Measurements from ENCODE around the gene USP40.

Gene USP40

GRCh38 chr2:233470011-233470687 lies 96.4 kb downstream of the USP40 start:
- Histone ChIP-seq H3K4me2 (ENCODE audit: low read length) (no peak overlapping the region), H3K56ac (ENCODE audit: low read length) (no peak overlapping the region), H3K79me2 (ENCODE audit: control insufficient read depth, insufficient read depth, low read length) (no peaks in the 10 kb centered on the region), H3K23ac (ENCODE audit: low read length) (no peak overlapping the region), H3K27ac (ENCODE audit: low read depth, low read length) (no peak overlapping the region), H3K4ac (ENCODE audit: low read depth, low read length) (no peak overlapping the region), H2BK15ac (replicated peaks; ENCODE audit: low read depth) (no peak overlapping the region), H4K5ac (ENCODE audit: low read length) (no peak overlapping the region), H2BK120ac (ENCODE audit: low read depth, low read length) (no peak overlapping the region), H3K36me3 (ENCODE audit: control insufficient read depth, insufficient read depth, low read length) (no peaks in the 10 kb centered on the region), H3K79me1 (ENCODE audit: low read length) (no peaks in the 10 kb centered on the region), H3K4me1 (ENCODE audit: control insufficient read depth, low read depth, low read length) (no peaks in the 10 kb centered on the region), H3K4me3 (ENCODE audit: low read length) (no peak overlapping the region), H3K9ac (ENCODE audit: low read length) (no peak overlapping the region), H4K8ac (ENCODE audit: low read depth, low read length) (no peak overlapping the region), H2AK5ac (ENCODE audit: low read length) (no peak overlapping the region), H3K18ac (ENCODE audit: low read length) (no peak overlapping the region), H3K27me3 (ENCODE audit: insufficient read depth, low read length, poor library complexity) (no peaks in the 10 kb centered on the region), H2BK5ac (ENCODE audit: low read length) (no peak overlapping the region)
- WGBS (ENCODE audit: extremely low coverage, insufficient coverage, low lambda C conversion rate) = no CpG with 5 or more reads among the region's 20 CpGs
- DNase-seq = no peak

DNA sequence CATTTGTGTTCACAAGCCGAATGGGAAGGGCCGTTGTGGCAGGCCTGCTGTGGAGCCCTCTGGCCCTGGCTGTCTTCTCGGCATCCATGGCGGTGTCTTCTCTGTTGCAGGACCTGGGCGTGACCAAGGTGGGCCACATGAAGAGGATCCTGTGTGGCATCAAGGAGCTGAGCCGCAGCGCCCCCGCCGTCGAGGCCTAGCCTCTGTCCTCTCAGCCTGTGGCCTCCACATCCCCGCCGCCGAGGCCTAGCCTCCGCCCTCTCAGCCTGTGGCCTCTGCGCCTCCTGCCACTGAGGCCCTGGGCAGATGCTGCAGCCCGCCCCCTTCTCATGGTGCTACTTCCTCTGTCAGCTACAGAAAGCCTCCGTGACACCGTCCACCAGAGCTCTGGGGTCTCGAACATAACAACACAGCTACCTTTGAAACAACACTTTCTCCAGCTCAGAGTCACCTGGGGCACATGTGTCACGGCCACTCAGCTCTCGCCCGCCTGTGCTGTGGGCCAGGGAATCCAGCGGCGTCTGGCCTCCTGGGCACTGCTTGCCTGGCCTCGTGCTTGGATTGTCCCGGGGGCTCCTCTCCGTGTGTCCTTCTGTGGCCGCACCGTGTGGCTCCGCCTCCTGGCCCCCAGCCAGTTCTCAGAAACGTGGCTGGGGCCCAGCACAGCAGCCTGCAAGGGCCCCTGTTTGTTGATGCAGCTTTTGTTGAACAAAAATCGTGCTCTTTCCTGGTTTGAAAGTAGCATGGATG lies 97.1 kb downstream of the USP40 start:
- no peak for DNase-seq
- H3K36me3 ChIP-seq (ENCODE audit: control insufficient read depth, insufficient read depth, low read length) = no peaks in the 10 kb centered on the region
- no peak overlapping the region for H2BK15ac ChIP-seq (replicated peaks; ENCODE audit: low read depth)
- H3K4ac ChIP-seq (ENCODE audit: low read depth, low read length) = no peak overlapping the region
- no peak overlapping the region for H4K5ac ChIP-seq (ENCODE audit: low read length)
- no CpG with 5 or more reads among the region's 32 CpGs for WGBS (ENCODE audit: extremely low coverage, insufficient coverage, low lambda C conversion rate)
- H3K4me3 ChIP-seq (ENCODE audit: low read length) = no peak overlapping the region
- no peak overlapping the region for H3K23ac ChIP-seq (ENCODE audit: low read length)
- H2BK5ac ChIP-seq (ENCODE audit: low read length) = no peak overlapping the region
- no peaks in the 10 kb centered on the region for H3K79me1 ChIP-seq (ENCODE audit: low read length)
- no peak overlapping the region for H2BK120ac ChIP-seq (ENCODE audit: low read depth, low read length)
- no peaks in the 10 kb centered on the region for H3K27me3 ChIP-seq (ENCODE audit: insufficient read depth, low read length, poor library complexity)
- H3K79me2 ChIP-seq (ENCODE audit: control insufficient read depth, insufficient read depth, low read length) = no peaks in the 10 kb centered on the region
- no peak overlapping the region for H3K18ac ChIP-seq (ENCODE audit: low read length)
- H3K4me1 ChIP-seq (ENCODE audit: control insufficient read depth, low read depth, low read length) = no peaks in the 10 kb centered on the region
- H3K9ac ChIP-seq (ENCODE audit: low read length) = no peak overlapping the region
- no peak overlapping the region for H2AK5ac ChIP-seq (ENCODE audit: low read length)
- no peak overlapping the region for H4K8ac ChIP-seq (ENCODE audit: low read depth, low read length)
- no peak overlapping the region for H3K56ac ChIP-seq (ENCODE audit: low read length)
- H3K27ac ChIP-seq (ENCODE audit: low read depth, low read length) = no peak overlapping the region
- H3K4me2 ChIP-seq (ENCODE audit: low read length) = no peak overlapping the region

- Histone ChIP-seq H3K4me2 (ENCODE audit: low read length) (no peak overlapping the region), H3K56ac (ENCODE audit: low read length) (no peak overlapping the region), H2BK15ac (replicated peaks; ENCODE audit: low read depth) (no peak overlapping the region), H4K5ac (ENCODE audit: low read length) (no peak overlapping the region), H4K8ac (ENCODE audit: low read depth, low read length) (no peak overlapping the region), H3K27ac (ENCODE audit: low read depth, low read length) (no peak overlapping the region), H3K4me3 (ENCODE audit: low read length) (no peak overlapping the region), H2BK5ac (ENCODE audit: low read length) (no peak overlapping the region), H3K79me2 (ENCODE audit: control insufficient read depth, insufficient read depth, low read length) (no peaks in the 10 kb centered on the region), H3K79me1 (ENCODE audit: low read length) (no peaks in the 10 kb centered on the region), H3K9ac (ENCODE audit: low read length) (no peak overlapping the region), H3K23ac (ENCODE audit: low read length) (no peak overlapping the region), H2BK120ac (ENCODE audit: low read depth, low read length) (no peak overlapping the region), H3K4me1 (ENCODE audit: control insufficient read depth, low read depth, low read length) (no peaks in the 10 kb centered on the region), H2AK5ac (ENCODE audit: low read length) (no peak overlapping the region), H3K36me3 (ENCODE audit: control insufficient read depth, insufficient read depth, low read length) (no peaks in the 10 kb centered on the region), H3K27me3 (ENCODE audit: insufficient read depth, low read length, poor library complexity) (no peaks in the 10 kb centered on the region), H3K18ac (ENCODE audit: low read length) (no peak overlapping the region), H3K4ac (ENCODE audit: low read depth, low read length) (no peak overlapping the region)
- no CpG with 5 or more reads among the region's 8 CpGs for WGBS (ENCODE audit: extremely low coverage, insufficient coverage, low lambda C conversion rate)
- no peak for DNase-seq
Measured at GRCh38 chr2:233468741-233469110, 97.9 kb downstream of the USP40 start.

GRCh38 chr2:233468047-233468740 lies 98.4 kb downstream of the USP40 start:
- no peak for DNase-seq
- Histone ChIP-seq H2BK120ac (ENCODE audit: low read depth, low read length) (no peak overlapping the region), H4K5ac (ENCODE audit: low read length) (no peak overlapping the region), H3K23ac (ENCODE audit: low read length) (no peak overlapping the region), H3K4me3 (ENCODE audit: low read length) (no peak overlapping the region), H2BK5ac (ENCODE audit: low read length) (no peak overlapping the region), H3K56ac (ENCODE audit: low read length) (no peak overlapping the region), H2BK15ac (replicated peaks; ENCODE audit: low read depth) (no peak overlapping the region), H3K4me2 (ENCODE audit: low read length) (no peak overlapping the region), H4K8ac (ENCODE audit: low read depth, low read length) (no peak overlapping the region), H2AK5ac (ENCODE audit: low read length) (no peak overlapping the region), H3K18ac (ENCODE audit: low read length) (no peak overlapping the region), H3K27ac (ENCODE audit: low read depth, low read length) (no peak overlapping the region), H3K36me3 (ENCODE audit: control insufficient read depth, insufficient read depth, low read length) (no peaks in the 10 kb centered on the region), H3K79me2 (ENCODE audit: control insufficient read depth, insufficient read depth, low read length) (no peaks in the 10 kb centered on the region), H3K79me1 (ENCODE audit: low read length) (no peaks in the 10 kb centered on the region), H3K4ac (ENCODE audit: low read depth, low read length) (no peak overlapping the region), H3K4me1 (ENCODE audit: control insufficient read depth, low read depth, low read length) (no peaks in the 10 kb centered on the region), H3K9ac (ENCODE audit: low read length) (no peak overlapping the region), H3K27me3 (ENCODE audit: insufficient read depth, low read length, poor library complexity) (no peaks in the 10 kb centered on the region)
- WGBS (ENCODE audit: extremely low coverage, insufficient coverage, low lambda C conversion rate) = no CpG with 5 or more reads among the region's 22 CpGs

GRCh38 chr2:233466991-233467603 lies 99.5 kb downstream of the USP40 start:
- no peak overlapping the region for H3K23ac ChIP-seq (ENCODE audit: low read length)
- H4K5ac ChIP-seq (ENCODE audit: low read length) = no peak overlapping the region
- H3K56ac ChIP-seq (ENCODE audit: low read length) = no peak overlapping the region
- H3K27me3 ChIP-seq (ENCODE audit: insufficient read depth, low read length, poor library complexity) = no peaks in the 10 kb centered on the region
- no peak for DNase-seq
- no peaks in the 10 kb centered on the region for H3K79me2 ChIP-seq (ENCODE audit: control insufficient read depth, insufficient read depth, low read length)
- H4K8ac ChIP-seq (ENCODE audit: low read depth, low read length) = no peak overlapping the region
- no peak overlapping the region for H2AK5ac ChIP-seq (ENCODE audit: low read length)
- H3K79me1 ChIP-seq (ENCODE audit: low read length) = no peaks in the 10 kb centered on the region
- H2BK15ac ChIP-seq (replicated peaks; ENCODE audit: low read depth) = no peak overlapping the region
- H3K27ac ChIP-seq (ENCODE audit: low read depth, low read length) = no peak overlapping the region
- H3K4me1 ChIP-seq (ENCODE audit: control insufficient read depth, low read depth, low read length) = no peaks in the 10 kb centered on the region
- H3K4me2 ChIP-seq (ENCODE audit: low read length) = no peak overlapping the region
- no peak overlapping the region for H2BK120ac ChIP-seq (ENCODE audit: low read depth, low read length)
- H3K18ac ChIP-seq (ENCODE audit: low read length) = no peak overlapping the region
- H3K36me3 ChIP-seq (ENCODE audit: control insufficient read depth, insufficient read depth, low read length) = no peaks in the 10 kb centered on the region
- no peak overlapping the region for H3K9ac ChIP-seq (ENCODE audit: low read length)
- H3K4ac ChIP-seq (ENCODE audit: low read depth, low read length) = no peak overlapping the region
- no peak overlapping the region for H2BK5ac ChIP-seq (ENCODE audit: low read length)
- no peak overlapping the region for H3K4me3 ChIP-seq (ENCODE audit: low read length)
- no CpG with 5 or more reads among the region's 20 CpGs for WGBS (ENCODE audit: extremely low coverage, insufficient coverage, low lambda C conversion rate)

All from mesendoderm (in vitro differentiated cells).